Measurements from ENCODE around the gene TLR9.
"Not testable (repeated sequence)": the region's sequence is repeated elsewhere in the genome, so short reads cannot be mapped to it uniquely, and the experiment has no call there.

GRCh38 chr3:52178126-52178525 lies 47.3 kb downstream of the TLR9 start:
- TF ChIP-seq CTCF, POLR2A (IDR thresholded peaks at IDR 0.05): not testable (repeated sequence)

Measured in lower leg skin (tissue), 3 donors.